COLO668 (cell line): ENCODE results near the gene PRKACG.
"Not testable (repeated sequence)": the region's sequence is repeated elsewhere in the genome, so short reads cannot be mapped to it uniquely, and the experiment has no call there.

Source experiments
- DNase-seq: peaks from one replicate; lab custom pipeline; 2025; ENCODE audit not compliant: unreplicated experiment; lab: John Stamatoyannopoulos, UW

PRKACG gene

DNA sequence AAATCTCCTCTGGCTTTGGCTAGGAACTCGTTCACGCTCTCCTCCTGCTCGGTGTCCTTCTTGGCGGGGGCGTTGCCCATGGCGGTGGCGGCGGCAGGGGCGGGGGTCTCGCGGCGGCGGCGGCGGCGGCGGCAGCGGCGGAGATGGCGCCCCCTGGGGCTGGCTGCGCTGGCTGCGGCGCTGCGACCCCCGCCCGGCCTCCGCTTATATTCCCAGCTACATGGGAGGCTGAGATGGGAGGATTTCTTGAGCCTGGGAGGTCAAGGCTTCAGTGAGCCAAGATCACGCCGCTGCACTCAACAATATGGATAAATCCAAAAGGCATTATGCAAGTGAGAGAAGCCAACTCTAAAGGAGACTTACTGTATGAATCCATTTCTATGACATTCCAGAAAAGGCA, at the start of gene PRKACG:
PRKACG (minus strand) TSS at position 101 of the 400 bp plus-strand sequence; CDS start at position 80, 21 bp downstream.
- DNase-seq, result no peak

DNA sequence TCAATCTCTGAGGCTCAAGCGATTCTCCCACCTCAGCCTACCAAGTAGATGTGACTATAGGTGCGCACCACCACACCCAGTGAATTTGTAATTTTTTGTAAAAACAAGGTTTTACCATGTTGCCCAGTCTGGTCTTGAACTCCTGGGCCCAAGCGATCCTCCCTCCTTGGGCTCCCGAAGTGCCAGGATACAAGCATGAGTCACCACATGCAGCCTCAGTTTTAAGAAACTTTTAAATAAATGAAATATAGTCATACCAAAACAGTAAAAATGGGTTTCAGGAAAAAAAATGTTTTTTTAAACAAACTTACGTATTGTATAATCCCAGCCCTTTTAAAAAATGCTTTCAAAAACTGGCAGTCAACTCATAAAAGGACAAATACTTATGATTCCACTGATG, 48.3 kb upstream of the PRKACG start:
- no peak for DNase-seq

DNA sequence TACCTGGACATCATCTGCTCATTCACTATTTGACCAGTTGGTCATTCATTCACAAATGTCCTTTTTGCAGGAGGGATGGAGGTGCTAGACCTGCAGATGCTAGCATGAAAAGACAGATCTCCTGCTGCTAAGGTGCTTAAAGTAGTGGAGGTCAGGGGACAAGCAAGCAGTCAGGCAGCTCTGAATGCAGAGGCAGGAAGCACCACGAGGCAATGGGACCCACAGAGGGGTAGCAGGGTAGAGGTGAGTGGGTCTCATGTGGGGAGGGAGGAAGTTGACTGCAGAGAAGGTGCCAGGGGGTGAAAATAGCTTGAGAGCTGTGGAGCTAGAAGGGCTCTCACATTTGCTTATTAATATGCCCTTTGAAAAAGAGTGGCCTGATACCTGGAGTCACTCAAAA, 46.9 kb upstream of the PRKACG start:
- no peak for DNase-seq

DNA sequence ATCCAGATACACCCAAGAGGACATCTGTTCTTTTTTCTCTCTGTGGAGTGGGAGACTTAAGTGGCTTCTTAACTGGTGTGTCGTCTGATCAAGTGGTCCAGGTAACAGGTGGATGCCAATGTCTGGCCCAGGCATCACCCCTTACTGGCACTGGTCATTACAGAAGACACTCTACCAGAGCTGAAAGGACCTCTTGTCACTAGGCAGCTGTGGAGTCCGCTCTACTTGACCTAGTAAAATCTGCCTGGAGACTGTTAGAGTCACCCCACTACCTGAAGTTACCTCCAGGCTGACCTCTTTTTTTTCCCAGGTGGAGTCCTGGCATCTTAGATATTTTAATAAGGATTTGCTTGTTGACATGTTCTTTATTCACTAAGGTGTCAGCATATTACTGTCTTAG, 44.2 kb upstream of the PRKACG start:
- no peak for DNase-seq

DNA sequence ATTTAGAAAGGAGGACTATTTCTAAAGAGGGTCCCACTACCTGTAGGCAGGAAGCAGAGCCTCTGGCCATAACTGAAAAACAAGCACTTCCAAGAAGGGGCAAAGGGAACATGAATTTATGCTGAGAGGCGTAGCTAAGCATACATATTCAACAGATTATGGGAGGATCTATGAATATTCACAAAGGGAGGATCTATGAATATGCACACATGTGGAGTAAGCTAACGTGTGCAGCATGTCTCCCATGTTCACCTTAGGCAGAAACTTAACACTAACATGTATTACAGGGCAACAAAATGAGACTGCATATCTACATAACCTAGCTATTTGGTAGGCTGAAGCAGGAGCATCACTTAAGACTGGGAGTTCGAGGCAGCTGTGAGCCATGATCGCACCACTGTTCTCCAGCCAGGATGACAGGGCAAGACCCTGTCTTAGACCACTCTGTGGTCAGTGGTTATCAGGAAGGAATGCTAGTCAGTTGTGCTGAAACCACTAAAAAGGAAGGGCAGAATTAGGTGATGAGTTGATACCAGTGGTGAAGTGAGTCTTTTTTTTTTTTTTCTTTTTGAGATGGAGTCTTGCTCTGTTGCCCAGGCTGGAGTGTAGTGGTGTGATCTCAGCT, 42.4 kb upstream of the PRKACG start:
- DNase-seq, result no peak

DNA sequence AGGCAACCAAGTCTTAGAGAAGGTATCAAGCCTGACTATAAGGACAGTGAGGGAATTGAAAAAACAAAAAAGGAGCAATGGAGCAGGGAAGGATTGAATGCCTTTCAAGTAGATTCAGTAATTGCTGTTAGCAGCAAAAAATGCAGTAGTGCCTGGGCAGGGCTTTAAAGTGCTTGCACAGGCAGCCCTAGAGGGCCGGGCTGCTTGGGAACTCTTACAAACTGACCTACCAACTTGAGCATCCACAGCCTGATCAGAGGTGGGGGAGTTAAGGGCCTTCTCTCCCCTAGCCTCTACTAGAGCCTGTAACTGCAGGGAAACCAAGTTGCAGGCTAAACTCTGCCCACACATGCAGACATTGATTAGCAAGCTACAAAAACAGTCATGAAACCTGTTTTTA, 41.1 kb upstream of the PRKACG start:
- no peak for DNase-seq

DNA sequence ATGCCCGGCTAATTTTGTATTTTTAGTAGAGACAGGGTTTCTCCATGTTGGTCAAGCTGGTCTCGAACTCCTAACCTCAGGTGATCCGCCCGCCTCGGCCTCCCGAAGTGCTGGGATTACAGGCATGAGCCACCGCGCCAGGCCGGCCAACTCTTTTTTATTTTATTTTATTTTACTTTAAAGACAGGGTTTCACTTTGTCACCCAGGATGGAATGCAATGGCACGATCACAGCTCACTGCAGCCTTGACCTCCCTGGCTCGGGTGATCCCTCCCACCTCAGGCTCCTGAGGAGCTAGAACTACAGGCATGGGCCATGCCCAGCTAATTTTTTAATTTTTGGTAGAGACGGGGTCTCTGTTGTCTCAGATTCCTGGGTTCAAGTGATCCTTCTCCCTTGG, 37.0 kb upstream of the PRKACG start:
- not testable (repeated sequence) for DNase-seq

DNA sequence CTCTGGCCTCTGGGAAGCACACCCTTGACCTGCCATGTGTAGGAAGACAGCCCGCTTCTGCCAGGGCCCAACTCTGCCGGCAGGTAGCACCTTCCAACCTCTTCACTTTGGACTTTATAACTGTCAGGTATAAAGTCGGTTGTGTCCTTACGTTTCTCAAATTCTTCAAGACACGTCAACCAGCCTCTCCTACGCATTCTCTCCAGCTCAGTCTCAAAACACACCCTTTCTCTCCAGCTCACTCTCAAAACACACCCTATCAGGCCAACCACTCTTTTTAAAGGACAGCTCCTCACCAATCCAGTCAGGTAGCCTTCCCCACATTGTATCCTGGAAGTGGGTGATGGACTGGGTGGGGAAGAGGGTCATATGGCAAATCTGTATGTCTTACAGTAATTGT, 35.2 kb upstream of the PRKACG start:
- DNase-seq, result no peak

DNA sequence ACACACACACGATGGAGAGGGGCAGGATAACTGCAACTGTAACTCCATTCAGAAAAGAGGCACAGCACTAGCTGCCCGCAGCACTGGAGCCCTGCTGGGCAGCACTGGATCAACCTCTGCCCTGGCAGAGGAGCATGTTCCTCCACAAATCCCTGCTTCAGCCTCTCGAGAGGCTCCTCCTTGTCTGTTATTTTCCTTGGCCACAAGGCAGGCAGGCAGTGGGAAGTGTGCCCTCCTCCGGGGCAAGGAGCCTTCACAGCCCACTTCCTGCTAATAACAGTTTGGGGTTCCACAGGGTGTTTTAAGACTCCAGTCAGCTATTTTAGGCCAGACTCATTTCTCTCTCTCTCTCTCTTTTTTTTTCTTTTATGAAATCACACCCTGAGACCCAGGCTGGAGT, 33.5 kb upstream of the PRKACG start:
- no peak for DNase-seq

DNA sequence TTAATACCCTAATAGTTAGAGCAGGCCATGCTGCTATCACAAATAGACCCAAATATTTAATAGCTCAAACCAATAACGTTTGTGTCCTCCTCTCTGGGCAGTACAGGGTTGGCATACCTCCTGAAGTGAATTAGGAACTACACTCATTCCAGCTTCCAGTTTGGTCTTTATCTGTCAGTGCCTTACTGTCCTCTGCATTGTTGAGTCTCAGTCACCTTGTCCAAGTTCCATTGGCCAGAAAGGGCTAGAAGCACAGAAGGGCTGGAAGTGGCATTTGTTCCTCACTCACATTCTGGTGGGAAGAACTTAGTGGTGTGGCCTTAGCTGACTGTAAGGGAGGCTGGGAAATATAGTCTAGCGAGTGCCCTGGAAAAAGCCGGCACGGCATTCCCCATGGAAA, 32.8 kb upstream of the PRKACG start:
- no peak for DNase-seq

DNA sequence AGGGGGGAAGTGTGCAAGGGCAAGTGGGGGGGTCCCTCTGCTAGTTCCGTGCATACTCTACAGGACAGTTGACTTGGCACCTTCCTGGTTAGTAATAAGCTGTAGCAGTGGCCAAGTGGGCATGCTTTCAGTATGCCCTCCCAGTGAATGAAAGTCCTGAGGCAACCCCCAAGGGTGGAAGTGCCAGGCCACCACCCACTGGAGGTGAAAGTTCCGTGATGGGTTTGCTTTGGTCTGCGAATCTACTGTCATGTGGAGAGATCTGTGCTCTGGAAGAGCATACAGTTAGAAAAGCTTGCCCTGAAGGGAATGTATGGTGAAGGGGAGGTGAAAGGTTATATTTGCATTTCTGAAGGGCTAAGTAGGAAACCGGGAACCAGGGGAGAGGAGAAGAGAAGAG, 31.9 kb upstream of the PRKACG start:
- DNase-seq, result no peak

DNA sequence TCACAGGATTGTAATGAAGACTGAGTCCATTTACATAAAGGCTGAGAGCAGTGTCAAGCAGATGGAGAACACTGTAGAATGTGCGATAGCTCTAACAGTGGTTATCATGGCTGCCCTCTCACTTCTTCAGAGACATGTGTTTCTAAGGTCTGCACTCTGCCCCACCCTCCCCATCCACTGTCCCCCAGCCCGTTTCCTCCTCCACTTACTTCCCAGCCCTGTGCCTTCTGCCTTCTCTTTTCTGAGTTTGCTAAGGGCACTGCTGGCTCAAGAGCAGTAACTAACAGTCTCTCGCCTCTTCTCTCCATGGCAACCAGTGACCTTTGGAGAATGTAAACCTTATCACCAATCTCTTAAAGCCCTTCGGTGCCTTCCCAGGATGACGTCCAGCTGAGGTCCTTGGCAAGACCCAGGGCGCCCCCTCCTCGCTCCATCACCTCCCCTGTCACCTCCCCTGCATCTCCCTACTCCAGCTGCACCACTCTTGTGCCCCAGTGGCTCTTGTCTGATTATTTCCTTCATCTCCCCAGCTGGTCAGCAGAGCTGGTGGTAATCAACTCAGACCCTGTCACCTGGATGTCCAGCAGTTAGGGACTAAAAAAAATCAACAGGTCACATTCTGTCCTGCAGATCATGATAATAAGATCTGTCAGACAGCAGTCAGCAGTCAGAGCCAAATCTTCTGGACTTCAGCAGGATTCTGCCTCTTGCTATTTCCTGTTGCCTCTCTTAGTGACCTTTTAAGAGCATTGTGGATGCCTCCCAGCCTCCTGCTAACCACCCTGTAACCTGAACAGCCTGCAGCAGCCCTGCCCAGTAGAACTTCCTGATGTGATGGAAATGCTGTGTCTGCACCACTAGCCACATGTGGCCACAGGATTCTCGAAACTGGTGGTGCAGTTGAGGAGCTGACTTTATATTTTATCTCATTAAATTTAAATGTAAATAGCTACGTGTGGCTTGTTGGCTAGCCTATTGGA, 30.6 kb upstream of the PRKACG start:
- DNase-seq, result no peak

DNA sequence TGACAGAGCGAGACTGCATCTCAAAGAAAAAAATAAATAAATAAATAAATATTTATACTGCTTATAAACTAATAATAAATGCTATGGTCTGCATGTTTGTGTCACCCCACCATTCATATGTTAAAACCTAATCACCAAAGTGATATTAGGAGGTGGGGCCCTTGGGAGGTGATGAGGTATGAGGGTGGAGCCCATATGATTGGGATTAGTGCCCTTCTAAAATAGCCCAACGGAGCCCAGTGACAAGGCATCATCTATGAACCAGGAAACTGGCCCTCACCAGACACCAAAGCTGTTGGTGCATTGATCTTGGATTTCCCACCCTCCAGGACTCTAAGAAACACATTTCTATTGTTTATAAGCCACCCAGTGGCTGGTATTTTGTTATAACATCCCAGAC, 26.7 kb upstream of the PRKACG start:
- DNase-seq, result no peak

DNA sequence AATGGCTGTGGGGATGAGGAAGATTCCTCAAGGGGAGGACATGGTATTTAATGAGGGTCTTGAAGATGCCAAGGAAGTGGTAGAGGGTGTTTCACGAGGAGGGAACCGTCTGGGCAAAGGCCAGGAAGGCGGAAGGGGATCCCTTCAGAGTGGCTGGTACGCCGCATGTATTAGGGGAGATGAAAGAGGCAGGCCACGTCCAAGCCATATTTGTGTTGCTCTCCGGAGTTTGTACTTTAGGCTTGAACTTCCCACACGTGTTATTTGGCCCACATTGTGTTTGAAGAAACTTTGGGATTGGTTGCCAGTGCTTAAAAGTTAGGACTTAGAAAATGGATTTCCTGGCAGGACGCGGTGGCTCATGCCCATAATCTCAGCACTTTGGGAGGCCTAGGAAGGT, 22.9 kb upstream of the PRKACG start:
- no peak for DNase-seq

DNA sequence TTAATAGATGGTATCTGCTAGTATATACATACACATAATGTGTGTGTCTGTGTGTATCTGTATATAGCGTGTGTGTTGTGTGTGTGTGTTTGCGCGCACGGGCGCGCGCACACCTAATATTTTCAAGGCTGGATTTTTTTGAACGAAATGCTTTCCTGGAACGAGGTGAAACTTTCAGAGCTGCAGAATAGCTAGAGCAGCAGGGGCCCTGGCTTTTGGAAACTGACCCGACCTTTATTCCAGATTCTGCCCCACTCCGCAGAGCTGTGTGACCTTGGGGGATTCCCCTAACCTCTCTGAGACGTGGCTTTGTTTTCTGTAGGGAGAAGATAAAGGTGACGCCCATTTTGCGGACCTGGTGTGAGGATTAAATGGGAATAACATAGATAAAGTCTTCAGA, 22.4 kb upstream of the PRKACG start:
- peak; percentile 17 for DNase-seq

DNA sequence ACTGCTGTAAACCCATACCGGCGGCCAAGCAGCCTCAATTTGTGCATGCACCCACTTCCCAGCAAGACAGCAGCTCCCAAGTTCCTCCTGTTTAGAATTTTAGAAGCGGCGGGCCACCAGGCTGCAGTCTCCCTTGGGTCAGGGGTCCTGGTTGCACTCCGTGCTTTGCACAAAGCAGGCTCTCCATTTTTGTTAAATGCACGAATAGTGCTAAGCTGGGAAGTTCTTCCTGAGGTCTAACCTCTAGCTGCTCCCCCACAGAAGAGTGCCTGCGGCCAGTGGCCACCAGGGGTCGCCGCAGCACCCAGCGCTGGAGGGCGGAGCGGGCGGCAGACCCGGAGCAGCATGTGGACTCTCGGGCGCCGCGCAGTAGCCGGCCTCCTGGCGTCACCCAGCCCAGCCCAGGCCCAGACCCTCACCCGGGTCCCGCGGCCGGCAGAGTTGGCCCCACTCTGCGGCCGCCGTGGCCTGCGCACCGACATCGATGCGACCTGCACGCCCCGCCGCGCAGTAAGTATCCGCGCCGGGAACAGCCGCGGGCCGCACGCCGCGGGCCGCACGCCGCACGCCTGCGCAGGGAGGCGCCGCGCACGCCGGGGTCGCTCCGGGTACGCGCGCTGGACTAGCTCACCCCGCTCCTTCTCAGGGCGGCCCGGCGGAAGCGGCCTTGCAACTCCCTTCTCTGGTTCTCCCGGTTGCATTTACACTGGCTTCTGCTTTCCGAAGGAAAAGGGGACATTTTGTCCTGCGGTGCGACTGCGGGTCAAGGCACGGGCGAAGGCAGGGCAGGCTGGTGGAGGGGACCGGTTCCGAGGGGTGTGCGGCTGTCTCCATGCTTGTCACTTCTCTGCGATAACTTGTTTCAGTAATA, 21.8 kb upstream of the PRKACG start, which contains the start of gene FXN:
FXN (plus strand) TSS at position 315 of the 871 bp plus-strand sequence; CDS start at position 346, 31 bp downstream.
- DNase-seq, result peak; percentile 90

DNA sequence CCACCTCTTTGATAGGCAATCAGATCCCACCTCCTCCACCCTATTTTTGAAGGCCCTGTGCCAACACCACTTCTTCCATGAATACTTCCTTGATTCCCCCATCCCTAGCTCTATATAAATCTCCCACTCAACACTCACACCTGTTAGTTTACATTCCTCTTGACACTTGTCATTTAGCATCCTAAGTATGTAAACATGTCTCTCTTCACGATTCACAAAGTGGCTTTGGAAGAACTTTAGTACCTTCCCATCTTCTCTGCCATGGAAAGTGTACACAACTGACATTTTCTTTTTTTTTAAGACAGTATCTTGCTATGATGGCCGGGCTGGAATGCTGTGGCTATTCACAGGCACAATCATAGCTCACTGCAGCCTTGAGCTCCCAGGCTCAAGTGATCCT, 20.2 kb upstream of the PRKACG start:
- DNase-seq, result no peak

DNA sequence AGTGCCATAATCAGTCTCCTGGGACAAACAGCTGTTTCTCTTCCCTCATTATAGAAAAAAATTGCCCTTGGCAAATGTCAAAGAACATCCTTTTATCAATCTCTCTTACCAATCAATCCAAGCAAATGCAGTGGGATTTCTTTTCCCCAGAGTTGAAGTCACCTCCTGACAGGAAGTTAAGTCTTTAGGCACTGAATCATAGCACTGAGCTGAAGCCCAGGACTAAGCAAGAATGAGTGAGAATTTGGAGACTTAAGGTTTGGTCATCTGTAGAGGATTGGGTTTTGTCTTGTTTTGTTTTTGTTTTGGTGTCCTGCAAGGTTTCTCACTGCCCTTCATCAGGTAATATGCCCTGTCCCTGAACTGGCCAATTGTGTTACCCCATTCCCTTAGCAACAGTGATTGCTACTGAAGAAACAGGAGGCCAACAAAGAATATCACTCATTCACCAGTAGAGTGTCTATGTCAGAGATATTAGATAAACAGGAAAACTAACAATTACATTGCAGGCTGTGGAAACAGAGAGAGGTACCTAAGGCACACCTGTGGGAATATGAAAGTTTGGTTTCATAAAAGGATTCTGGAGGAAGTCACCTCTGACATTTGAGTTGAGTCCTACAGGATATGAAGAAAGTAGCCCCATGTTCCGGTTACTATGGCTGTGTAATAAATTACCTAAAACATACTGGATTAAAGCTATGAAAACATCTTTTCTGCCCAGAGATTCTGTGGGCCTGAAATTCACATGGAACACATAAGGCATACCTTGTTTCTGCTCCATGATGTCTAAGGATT, 17.1 kb upstream of the PRKACG start:
- no peak for DNase-seq

DNA sequence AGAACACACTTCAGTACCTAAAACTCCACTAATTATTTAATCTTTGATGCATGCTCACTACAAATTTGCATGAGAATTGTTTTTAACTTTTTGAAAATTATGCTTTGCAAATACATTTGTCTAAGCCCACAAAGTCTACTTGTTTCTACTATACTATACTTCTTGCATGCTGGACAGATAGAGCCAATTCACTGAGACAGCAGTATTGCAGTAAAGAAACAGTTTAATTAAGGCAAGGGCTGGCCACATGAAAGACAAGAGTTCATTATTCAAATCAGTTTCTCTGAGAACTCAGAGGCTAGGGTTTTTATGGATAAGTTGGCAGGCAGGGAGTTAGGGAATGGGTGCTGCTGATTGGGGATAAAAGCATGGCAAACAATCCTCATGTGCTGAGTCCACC, 15.6 kb upstream of the PRKACG start:
- DNase-seq, result no peak

DNA sequence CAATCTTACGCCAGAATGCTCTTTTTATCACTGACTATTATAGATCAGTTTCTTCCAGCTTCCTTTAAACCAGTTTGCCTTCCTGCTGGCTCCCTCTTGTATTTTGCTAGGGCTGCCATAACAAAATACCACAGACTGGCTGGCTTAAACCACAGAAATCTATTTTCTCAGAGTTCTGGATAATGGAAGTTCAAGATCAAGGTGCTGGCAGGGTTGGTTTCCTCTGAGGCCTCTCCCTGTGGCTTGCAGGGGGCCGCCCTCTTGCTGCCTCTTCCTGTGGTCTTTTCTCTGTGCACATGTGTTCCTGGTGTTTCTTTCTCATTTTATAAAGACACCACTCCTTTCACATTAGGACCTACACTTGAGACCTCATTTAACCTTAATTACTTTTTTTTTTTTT, 14.8 kb upstream of the PRKACG start:
- no peak for DNase-seq
